ENCODE data around the gene FBXL19.
A peak's percentile ranks its signal among the peaks of the same experiment; 100 is the strongest.

FBXL19 gene

GRCh38 chr16:30951750-30952149 is 28.4 kb downstream of the FBXL19 start:
- Histone ChIP-seq H3K9ac (ENCODE audit: low read length) (no peak overlapping the region), H3K4me2 (ENCODE audit: low read length) (no peak overlapping the region), H3K23ac (ENCODE audit: low read length) (no peak overlapping the region), H3K4ac (ENCODE audit: low read depth, low read length) (no peak overlapping the region), H3K27ac (ENCODE audit: low read depth, low read length) (no peak overlapping the region), H4K5ac (ENCODE audit: low read length) (no peak overlapping the region), H3K18ac (ENCODE audit: low read length) (no peak overlapping the region), H3K4me3 (ENCODE audit: low read length) (no peak overlapping the region), H3K56ac (ENCODE audit: low read length) (no peak overlapping the region), H4K8ac (ENCODE audit: low read depth, low read length) (no peak overlapping the region), H2BK15ac (replicated peaks; ENCODE audit: low read depth) (no peak overlapping the region), H2BK5ac (ENCODE audit: low read length) (no peak overlapping the region), H3K36me3 (ENCODE audit: control insufficient read depth, insufficient read depth, low read length) (peaks cover 2% of the 10 kb centered on the region), H3K4me1 (ENCODE audit: control insufficient read depth, low read depth, low read length) (peaks cover 9% of the 10 kb centered on the region), H3K79me2 (ENCODE audit: control insufficient read depth, insufficient read depth, low read length) (no peaks in the 10 kb centered on the region), H3K27me3 (ENCODE audit: insufficient read depth, low read length, poor library complexity) (no peaks in the 10 kb centered on the region), H2AK5ac (ENCODE audit: low read length) (no peak overlapping the region), H3K79me1 (ENCODE audit: low read length) (peaks cover 3% of the 10 kb centered on the region), H2BK120ac (ENCODE audit: low read depth, low read length) (no peak overlapping the region)
- no CpG with 5 or more reads among the region's 3 CpGs for WGBS (ENCODE audit: extremely low coverage, insufficient coverage, low lambda C conversion rate)
- DNase-seq: no peak

GRCh38 chr16:30953111-30953510 is 29.7 kb downstream of the FBXL19 start:
- no peak overlapping the region for H4K8ac ChIP-seq (ENCODE audit: low read depth, low read length)
- H2BK5ac ChIP-seq (ENCODE audit: low read length): no peak overlapping the region
- no peak overlapping the region for H2BK15ac ChIP-seq (replicated peaks; ENCODE audit: low read depth)
- H3K23ac ChIP-seq (ENCODE audit: low read length): no peak overlapping the region
- no peak overlapping the region for H3K56ac ChIP-seq (ENCODE audit: low read length)
- H3K27me3 ChIP-seq (ENCODE audit: insufficient read depth, low read length, poor library complexity): no peaks in the 10 kb centered on the region
- H4K5ac ChIP-seq (ENCODE audit: low read length): no peak overlapping the region
- H3K79me2 ChIP-seq (ENCODE audit: control insufficient read depth, insufficient read depth, low read length): no peaks in the 10 kb centered on the region
- H2AK5ac ChIP-seq (ENCODE audit: low read length): no peak overlapping the region
- no peak overlapping the region for H3K18ac ChIP-seq (ENCODE audit: low read length)
- peaks cover 7% of the 10 kb centered on the region for H3K4me1 ChIP-seq (ENCODE audit: control insufficient read depth, low read depth, low read length)
- no peaks in the 10 kb centered on the region for H3K36me3 ChIP-seq (ENCODE audit: control insufficient read depth, insufficient read depth, low read length)
- no peak overlapping the region for H3K4ac ChIP-seq (ENCODE audit: low read depth, low read length)
- H3K4me2 ChIP-seq (ENCODE audit: low read length): no peak overlapping the region
- peaks cover 3% of the 10 kb centered on the region for H3K79me1 ChIP-seq (ENCODE audit: low read length)
- H3K9ac ChIP-seq (ENCODE audit: low read length): no peak overlapping the region
- WGBS (ENCODE audit: extremely low coverage, insufficient coverage, low lambda C conversion rate): no CpG with 5 or more reads among the region's 9 CpGs
- no peak for DNase-seq
- no peak overlapping the region for H3K27ac ChIP-seq (ENCODE audit: low read depth, low read length)
- H2BK120ac ChIP-seq (ENCODE audit: low read depth, low read length): no peak overlapping the region
- H3K4me3 ChIP-seq (ENCODE audit: low read length): no peak overlapping the region

GRCh38 chr16:30953511-30954124 is 30.2 kb downstream of the FBXL19 start:
- no peak overlapping the region for H3K4me2 ChIP-seq (ENCODE audit: low read length)
- H3K79me2 ChIP-seq (ENCODE audit: control insufficient read depth, insufficient read depth, low read length): peaks cover 3% of the 10 kb centered on the region
- no peaks in the 10 kb centered on the region for H3K27me3 ChIP-seq (ENCODE audit: insufficient read depth, low read length, poor library complexity)
- H4K5ac ChIP-seq (ENCODE audit: low read length): no peak overlapping the region
- peak overlapping the region; percentile 53 for H3K56ac ChIP-seq (ENCODE audit: low read length)
- no peak overlapping the region for H2BK5ac ChIP-seq (ENCODE audit: low read length)
- H3K4me3 ChIP-seq (ENCODE audit: low read length): no peak overlapping the region
- H3K27ac ChIP-seq (ENCODE audit: low read depth, low read length): no peak overlapping the region
- H2AK5ac ChIP-seq (ENCODE audit: low read length): no peak overlapping the region
- no peak overlapping the region for H4K8ac ChIP-seq (ENCODE audit: low read depth, low read length)
- H3K23ac ChIP-seq (ENCODE audit: low read length): no peak overlapping the region
- H3K18ac ChIP-seq (ENCODE audit: low read length): no peak overlapping the region
- no peaks in the 10 kb centered on the region for H3K36me3 ChIP-seq (ENCODE audit: control insufficient read depth, insufficient read depth, low read length)
- peak overlapping the region; percentile 44 for H3K9ac ChIP-seq (ENCODE audit: low read length)
- peaks cover 3% of the 10 kb centered on the region for H3K79me1 ChIP-seq (ENCODE audit: low read length)
- H2BK120ac ChIP-seq (ENCODE audit: low read depth, low read length): no peak overlapping the region
- H3K4ac ChIP-seq (ENCODE audit: low read depth, low read length): no peak overlapping the region
- DNase-seq: peak; percentile 95
- no peak overlapping the region for H2BK15ac ChIP-seq (replicated peaks; ENCODE audit: low read depth)
- H3K4me1 ChIP-seq (ENCODE audit: control insufficient read depth, low read depth, low read length): peaks cover 7% of the 10 kb centered on the region
- WGBS (ENCODE audit: extremely low coverage, insufficient coverage, low lambda C conversion rate): no CpG with 5 or more reads among the region's 15 CpGs

GRCh38 chr16:30954993-30955392 is 31.6 kb downstream of the FBXL19 start:
- H4K8ac ChIP-seq (ENCODE audit: low read depth, low read length): no peak overlapping the region
- no peak for DNase-seq
- H4K5ac ChIP-seq (ENCODE audit: low read length): no peak overlapping the region
- H3K23ac ChIP-seq (ENCODE audit: low read length): no peak overlapping the region
- H3K9ac ChIP-seq (ENCODE audit: low read length): no peak overlapping the region
- no peak overlapping the region for H2BK120ac ChIP-seq (ENCODE audit: low read depth, low read length)
- no peaks in the 10 kb centered on the region for H3K27me3 ChIP-seq (ENCODE audit: insufficient read depth, low read length, poor library complexity)
- no peak overlapping the region for H3K27ac ChIP-seq (ENCODE audit: low read depth, low read length)
- H3K56ac ChIP-seq (ENCODE audit: low read length): no peak overlapping the region
- WGBS (ENCODE audit: extremely low coverage, insufficient coverage, low lambda C conversion rate): no CpG with 5 or more reads among the region's 8 CpGs
- H3K79me2 ChIP-seq (ENCODE audit: control insufficient read depth, insufficient read depth, low read length): peaks cover 10% of the 10 kb centered on the region
- peaks cover 4% of the 10 kb centered on the region for H3K36me3 ChIP-seq (ENCODE audit: control insufficient read depth, insufficient read depth, low read length)
- no peak overlapping the region for H2AK5ac ChIP-seq (ENCODE audit: low read length)
- no peak overlapping the region for H2BK15ac ChIP-seq (replicated peaks; ENCODE audit: low read depth)
- no peak overlapping the region for H3K18ac ChIP-seq (ENCODE audit: low read length)
- peaks cover 10% of the 10 kb centered on the region for H3K79me1 ChIP-seq (ENCODE audit: low read length)
- H3K4me3 ChIP-seq (ENCODE audit: low read length): no peak overlapping the region
- H3K4ac ChIP-seq (ENCODE audit: low read depth, low read length): no peak overlapping the region
- H3K4me2 ChIP-seq (ENCODE audit: low read length): no peak overlapping the region
- no peak overlapping the region for H2BK5ac ChIP-seq (ENCODE audit: low read length)
- H3K4me1 ChIP-seq (ENCODE audit: control insufficient read depth, low read depth, low read length): peaks cover 7% of the 10 kb centered on the region

DNA sequence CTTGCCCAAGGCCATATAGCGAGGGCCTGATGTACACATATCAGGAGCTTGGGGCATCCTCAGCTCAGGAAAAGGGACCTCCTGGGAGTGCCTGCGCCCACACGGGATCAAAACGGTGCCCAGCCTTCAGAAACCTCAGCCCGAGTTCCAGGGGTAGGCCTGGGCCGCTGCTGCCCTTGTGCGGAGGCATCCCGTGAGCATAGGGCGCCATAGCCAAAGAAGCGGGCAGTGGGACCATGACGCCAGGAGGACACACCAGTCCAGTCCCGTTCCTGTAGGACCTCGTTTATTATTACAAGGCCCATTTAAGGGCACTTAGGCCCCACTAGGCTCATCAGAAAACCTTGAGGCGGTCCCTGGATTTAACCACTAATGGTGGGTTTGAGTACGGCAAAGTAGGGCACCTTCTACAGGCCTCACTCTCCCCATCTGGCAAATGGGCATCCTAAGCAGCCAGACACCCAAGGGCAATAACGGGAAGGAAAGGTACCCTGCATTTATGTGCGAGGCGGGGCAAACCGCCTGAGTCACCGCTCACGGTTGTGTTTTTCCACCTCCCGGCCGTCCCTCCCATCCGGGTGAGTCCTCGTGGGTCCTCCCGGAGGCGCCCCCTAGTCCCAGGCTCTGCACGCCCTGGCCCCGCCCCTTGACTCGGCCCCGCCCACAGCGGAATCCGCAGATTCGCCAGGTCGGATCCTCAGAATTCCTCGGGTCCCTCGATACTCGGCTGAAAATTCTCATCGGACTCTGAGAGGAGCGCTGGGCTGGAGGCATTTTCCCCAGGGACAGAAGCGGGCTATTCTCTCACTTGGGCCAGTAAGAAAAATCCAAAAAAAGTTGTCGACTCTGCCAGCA is 33.5 kb downstream of the FBXL19 start:
- Histone ChIP-seq H3K27me3 (ENCODE audit: insufficient read depth, low read length, poor library complexity) (no peaks in the 10 kb centered on the region), H3K4me1 (ENCODE audit: control insufficient read depth, low read depth, low read length) (peaks cover 2% of the 10 kb centered on the region), H3K4me2 (ENCODE audit: low read length) (peak overlapping the region; percentile 89), H3K56ac (ENCODE audit: low read length) (peak overlapping the region; percentile 92), H4K8ac (ENCODE audit: low read depth, low read length) (peak overlapping the region; percentile 17), H2BK120ac (ENCODE audit: low read depth, low read length) (no peak overlapping the region), H3K4me3 (ENCODE audit: low read length) (peak overlapping the region; percentile 68), H2BK5ac (ENCODE audit: low read length) (peak overlapping the region; percentile 64), H3K23ac (ENCODE audit: low read length) (no peak overlapping the region), H3K4ac (ENCODE audit: low read depth, low read length) (peak overlapping the region; percentile 57), H2AK5ac (ENCODE audit: low read length) (no peak overlapping the region), H2BK15ac (replicated peaks; ENCODE audit: low read depth) (no peak overlapping the region), H3K18ac (ENCODE audit: low read length) (peak overlapping the region; percentile 83), H3K36me3 (ENCODE audit: control insufficient read depth, insufficient read depth, low read length) (peaks cover 13% of the 10 kb centered on the region), H3K27ac (ENCODE audit: low read depth, low read length) (peak overlapping the region; percentile 96), H3K9ac (ENCODE audit: low read length) (peak overlapping the region; percentile 89), H3K79me1 (ENCODE audit: low read length) (peaks cover 11% of the 10 kb centered on the region), H3K79me2 (ENCODE audit: control insufficient read depth, insufficient read depth, low read length) (peaks cover 10% of the 10 kb centered on the region), H4K5ac (ENCODE audit: low read length) (peak overlapping the region; percentile 97)
- no CpG with 5 or more reads among the region's 42 CpGs for WGBS (ENCODE audit: extremely low coverage, insufficient coverage, low lambda C conversion rate)
- peak; percentile 93 for DNase-seq

Measured in mesendoderm (in vitro differentiated cells).